Osteoblast (primary cell): ENCODE results near the gene GRIK3. TPM values are rescaled to one million over a fixed set of nuclear protein-coding genes. Genes with fewer than 3 reads are reported as not detected.

ENCODE experiments used
- DNase-seq: peaks from one replicate; pipeline ENCODE4 v3.0.0; 2011; ENCODE audit warnings: low spot score, mixed read lengths; ENCODE audit not compliant: insufficient read length; ENCODE audit errors: missing footprints
- H2AFZ ChIP-seq: 2 replicates; pipeline ENCODE4 v1.6.0; 2011; ENCODE audit warnings: mild to moderate bottlenecking, low read length
- H3K27ac ChIP-seq: 2 replicates; pipeline ENCODE4 v1.5.1; 2011; ENCODE audit warnings: mild to moderate bottlenecking, low read depth, low read length, moderate library complexity
- H3K27me3 ChIP-seq: 2 replicates; pipeline ENCODE4 v1.6.0; 2012; ENCODE audit warnings: mild to moderate bottlenecking, control low read depth, inconsistent platforms, low read length, moderate library complexity; ENCODE audit not compliant: insufficient read depth
- H3K36me3 ChIP-seq: 2 replicates; pipeline ENCODE4 v1.5.1; 2011; ENCODE audit warnings: mild to moderate bottlenecking, low read length, control low read depth, moderate library complexity; ENCODE audit not compliant: insufficient read depth
- H3K4me1 ChIP-seq: 2 replicates; pipeline ENCODE4 v1.5.1; 2011; ENCODE audit warnings: mild to moderate bottlenecking, low read length, control low read depth, moderate library complexity; ENCODE audit not compliant: insufficient read depth
- H3K4me2 ChIP-seq: 2 replicates; pipeline ENCODE4 v1.6.0; 2011; ENCODE audit warnings: mild to moderate bottlenecking, low read length; ENCODE audit not compliant: insufficient read depth
- H3K4me3 ChIP-seq: fragments of 200-600 bp; sonication (generic); 3 replicates; pipeline ENCODE4 v1.5.1; 2012; ENCODE audit warnings: mild to moderate bottlenecking, low read length, inconsistent platforms; ENCODE audit not compliant: insufficient read depth
- H3K79me2 ChIP-seq: 2 replicates; pipeline ENCODE4 v1.6.0; 2012; ENCODE audit warnings: mild to moderate bottlenecking, low read length, control low read depth, inconsistent platforms; ENCODE audit not compliant: insufficient read depth
- H3K9me3 ChIP-seq: 2 replicates; pipeline ENCODE4 v1.5.1; 2011; ENCODE audit warnings: low read depth, low read length, control low read depth
- H4K20me1 ChIP-seq: 2 replicates; pipeline ENCODE4 v1.6.0; 2012; ENCODE audit warnings: mild to moderate bottlenecking, low read length, control low read depth; ENCODE audit not compliant: insufficient read depth
- CTCF ChIP-seq: IDR thresholded peaks from 2 replicates; pipeline ENCODE4 v1.5.1; 2011; ENCODE audit warnings: mild to moderate bottlenecking, low read depth, low read length, moderate library complexity; ENCODE audit errors: extremely low read depth
- total RNA-seq: library from RNA; depleted of rRNA; stranded (reverse); fragments of >200 nt; gene quantifications from 2 replicates; pipeline ENCODE4 v1.2.3, GENCODE V29; 2012

GRIK3 gene
- total RNA-seq, 1 donor = not detected

- H3K4me3 ChIP-seq = no peak overlapping the region
- no peak overlapping the region for H2AFZ ChIP-seq
- H3K36me3 ChIP-seq = no peaks in the 10 kb centered on the region
- no peak for TF ChIP-seq CTCF
- H3K27ac ChIP-seq = no peak overlapping the region
- no peaks in the 10 kb centered on the region for H3K79me2 ChIP-seq
- DNase-seq = no peak
- no peaks in the 10 kb centered on the region for H3K27me3 ChIP-seq
- no peak overlapping the region for H3K4me2 ChIP-seq
- H4K20me1 ChIP-seq = no peaks in the 10 kb centered on the region
- H3K9me3 ChIP-seq = no peaks in the 10 kb centered on the region
- H3K4me1 ChIP-seq = no peaks in the 10 kb centered on the region
Observed at GRCh38 chr1:36781098-36781497, 253.2 kb downstream of the GRIK3 start.

- no peaks in the 10 kb centered on the region for H3K4me1 ChIP-seq
- no peak for TF ChIP-seq CTCF
Observed at GRCh38 chr1:36778740-36779139, 255.6 kb downstream of the GRIK3 start.

GRCh38 chr1:36776948-36777831, 257.1 kb downstream of the GRIK3 start:
- Histone ChIP-seq H2AFZ (no peak overlapping the region), H4K20me1 (no peaks in the 10 kb centered on the region), H3K79me2 (no peaks in the 10 kb centered on the region), H3K4me1 (no peaks in the 10 kb centered on the region), H3K4me2 (no peak overlapping the region), H3K9me3 (no peaks in the 10 kb centered on the region), H3K36me3 (no peaks in the 10 kb centered on the region), H3K27me3 (no peaks in the 10 kb centered on the region), H3K27ac (no peak overlapping the region), H3K4me3 (no peak overlapping the region)
- TF ChIP-seq CTCF = no peak
- no peak for DNase-seq

More at GRCh38 chr1:36778740-36779139, 255.6 kb downstream of the GRIK3 start:
- no peak for DNase-seq
- Histone ChIP-seq H3K36me3 (no peaks in the 10 kb centered on the region), H3K27ac (no peak overlapping the region), H3K27me3 (no peaks in the 10 kb centered on the region), H3K9me3 (no peaks in the 10 kb centered on the region), H3K79me2 (no peaks in the 10 kb centered on the region), H2AFZ (no peak overlapping the region), H3K4me2 (no peak overlapping the region), H3K4me3 (no peak overlapping the region), H4K20me1 (no peaks in the 10 kb centered on the region)

GRCh38 chr1:36776256-36776655, 258.1 kb downstream of the GRIK3 start:
- H3K4me2 ChIP-seq = no peak overlapping the region
- no peaks in the 10 kb centered on the region for H3K9me3 ChIP-seq
- no peaks in the 10 kb centered on the region for H3K79me2 ChIP-seq
- H3K36me3 ChIP-seq = no peaks in the 10 kb centered on the region
- no peak for DNase-seq
- no peak overlapping the region for H2AFZ ChIP-seq
- H4K20me1 ChIP-seq = no peaks in the 10 kb centered on the region
- no peak overlapping the region for H3K27ac ChIP-seq
- no peak overlapping the region for H3K4me3 ChIP-seq
- H3K4me1 ChIP-seq = no peaks in the 10 kb centered on the region
- no peaks in the 10 kb centered on the region for H3K27me3 ChIP-seq
- no peak for TF ChIP-seq CTCF
